Stimulated activated naive B cell treated with anti-CD40 and anti-IgM and Interleukin-4, amounts not matched to agents 10 μg/mL and 1 μg/mL and 100 μg/mL, for 72 hours (primary cell): ENCODE results near the gene TOE1.

Source experiments
- ATAC-seq, 2 donors: fragments of 150-1000 bp; cut with Tn5 transposase; replicated peaks; 2 replicates each; pipeline ENCODE4 v1.10.0; 2021; ENCODE audit warnings: moderate library complexity in 1 of 2
- DNase-seq: peaks from one replicate; pipeline ENCODE4 v3.0.0; 2021
- H3K27ac Mint-ChIP-seq: one replicate; pipeline ENCODE4 v1.8.0; 2022; ENCODE audit warnings: mild to moderate bottlenecking, mixed read lengths
- H3K27me3 Mint-ChIP-seq, 2 donors: one replicate each; pipeline ENCODE4 v1.8.0; 2022; ENCODE audit warnings: mixed read lengths in 2 of 2
- H3K36me3 Mint-ChIP-seq, 2 donors: one replicate each; pipeline ENCODE4 v1.8.0; 2022; ENCODE audit warnings: mixed read lengths in 2 of 2, mild to moderate bottlenecking in 1 of 2
- H3K4me1 Mint-ChIP-seq, 2 donors: one replicate each; pipeline ENCODE4 v1.8.0; 2022; ENCODE audit warnings: mixed read lengths in 2 of 2, mild to moderate bottlenecking in 1 of 2
- H3K4me3 Mint-ChIP-seq, 2 donors: one replicate each; pipeline ENCODE4 v1.8.0; 2022; ENCODE audit warnings: mild to moderate bottlenecking in 2 of 2, mixed read lengths in 2 of 2, moderate library complexity in 1 of 2
- H3K9me3 Mint-ChIP-seq, 2 donors: one replicate each; pipeline ENCODE4 v1.8.0; 2022; ENCODE audit warnings: mixed read lengths in 2 of 2, mild to moderate bottlenecking in 1 of 2

TOE1 gene

GRCh38 chr1:45334308-45335245, 5.4 kb upstream of the TOE1 start:
- Mint-ChIP-seq H3K4me1 (peaks cover 13 to 14% of the 10 kb centered on the region in 2 donors), H3K36me3 (peaks cover 20 to 48% of the 10 kb centered on the region in 2 donors), H3K9me3 (no peaks in the 10 kb centered on the region), H3K4me3 (no peak overlapping the region), H3K27me3 (no peaks in the 10 kb centered on the region), H3K27ac (no peak overlapping the region)
- no peak for ATAC-seq
- no peak for DNase-seq

- no peak for ATAC-seq
- Mint-ChIP-seq H3K4me1 (peaks cover 12 to 14% of the 10 kb centered on the region in 2 donors), H3K27me3 (no peaks in the 10 kb centered on the region)
Measured at GRCh38 chr1:45335855-45336324, 4.1 kb upstream of the TOE1 start.

DNA sequence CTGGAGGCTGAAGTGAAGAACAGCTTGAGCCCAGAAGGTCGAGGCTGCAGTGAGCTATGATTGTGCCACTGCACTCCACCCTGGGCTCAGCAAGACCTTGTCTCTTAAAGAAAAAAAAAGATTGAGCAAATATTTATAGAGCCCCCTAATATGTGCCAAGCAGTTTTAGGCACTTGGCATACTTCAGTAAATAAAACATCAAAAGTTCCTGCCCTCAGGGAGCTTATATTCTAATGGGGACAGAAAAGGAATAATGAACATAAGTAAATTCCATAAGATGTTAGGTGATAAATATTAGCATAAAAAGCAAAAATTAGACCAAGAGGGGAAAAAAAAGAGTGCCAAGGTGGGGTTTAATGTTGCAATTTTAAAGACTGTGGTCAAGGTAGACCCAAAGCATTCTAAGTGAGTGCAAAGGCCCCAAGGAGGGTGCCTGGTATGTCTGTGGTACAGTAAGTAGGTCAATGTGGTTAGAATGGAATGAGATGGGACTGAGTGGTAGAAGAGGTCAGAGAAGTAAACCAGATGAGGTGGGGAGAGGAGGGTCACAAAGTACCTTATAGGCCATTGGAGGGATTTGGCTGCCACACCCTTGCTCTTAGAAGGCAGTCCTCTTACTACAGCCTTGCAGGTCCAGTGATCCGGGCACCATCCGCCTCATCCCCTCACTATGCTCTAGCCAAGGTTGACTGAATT, 2.2 kb upstream of the TOE1 start:
- Mint-ChIP-seq H3K9me3 (no peaks in the 10 kb centered on the region), H3K36me3 (peaks cover 19 to 50% of the 10 kb centered on the region in 2 donors), H3K4me3 (peak overlapping the region in 1 of 2 donors; percentile 97), H3K27me3 (no peaks in the 10 kb centered on the region), H3K4me1 (peaks cover 23 to 27% of the 10 kb centered on the region in 2 donors), H3K27ac (no peak overlapping the region)
- ATAC-seq (no peak), DNase-seq (no peak)

More at GRCh38 chr1:45335855-45336324, 4.1 kb upstream of the TOE1 start:
- Mint-ChIP-seq H3K36me3 (peaks cover 14 to 42% of the 10 kb centered on the region in 2 donors), H3K4me3 (no peak overlapping the region), H3K27ac (peak overlapping the region; percentile 10), H3K9me3 (no peaks in the 10 kb centered on the region)
- DNase-seq: no peak

GRCh38 chr1:45340816-45341466, 971 bp downstream of the TOE1 start:
- Mint-ChIP-seq H3K27me3 (no peaks in the 10 kb centered on the region), H3K9me3 (no peaks in the 10 kb centered on the region), H3K4me1 (peaks cover 16 to 21% of the 10 kb centered on the region in 2 donors), H3K27ac (peak overlapping the region; percentile 99), H3K4me3 (peak overlapping the region; percentile 96 to 97), H3K36me3 (peaks cover 21 to 57% of the 10 kb centered on the region in 2 donors)
- DNase-seq: peak; percentile 15
- peak in 1 of 2 donors; percentile 3 for ATAC-seq

DNA sequence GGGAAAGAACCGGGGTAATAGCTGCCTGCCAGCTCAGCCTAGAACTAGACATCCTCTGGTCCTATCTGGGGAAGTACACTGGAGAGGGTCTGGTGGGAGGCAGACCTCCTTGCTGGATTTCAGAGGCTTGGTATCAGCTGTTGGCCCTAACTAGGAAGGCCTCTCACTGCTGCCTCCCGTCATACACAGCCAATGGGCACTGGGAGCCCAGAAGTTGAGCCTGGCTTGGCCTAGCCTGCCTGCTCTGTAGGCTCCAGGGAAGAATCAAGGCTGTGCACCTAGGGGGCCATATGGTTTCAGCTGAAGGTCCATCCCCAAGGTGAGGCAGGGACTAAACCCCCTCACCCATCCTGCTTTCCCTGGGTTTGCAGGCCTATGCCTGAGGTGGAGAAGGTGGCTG, 4.5 kb downstream of the TOE1 start:
- H3K27me3 Mint-ChIP-seq: no peaks in the 10 kb centered on the region
- peaks cover 16 to 24% of the 10 kb centered on the region in 2 donors for H3K4me1 Mint-ChIP-seq
- peak overlapping the region; percentile 47 for H3K27ac Mint-ChIP-seq
- H3K9me3 Mint-ChIP-seq: no peaks in the 10 kb centered on the region
- H3K4me3 Mint-ChIP-seq: no peak overlapping the region
- ATAC-seq: no peak
- no peak for DNase-seq
- peaks cover 16 to 54% of the 10 kb centered on the region in 2 donors for H3K36me3 Mint-ChIP-seq

DNA sequence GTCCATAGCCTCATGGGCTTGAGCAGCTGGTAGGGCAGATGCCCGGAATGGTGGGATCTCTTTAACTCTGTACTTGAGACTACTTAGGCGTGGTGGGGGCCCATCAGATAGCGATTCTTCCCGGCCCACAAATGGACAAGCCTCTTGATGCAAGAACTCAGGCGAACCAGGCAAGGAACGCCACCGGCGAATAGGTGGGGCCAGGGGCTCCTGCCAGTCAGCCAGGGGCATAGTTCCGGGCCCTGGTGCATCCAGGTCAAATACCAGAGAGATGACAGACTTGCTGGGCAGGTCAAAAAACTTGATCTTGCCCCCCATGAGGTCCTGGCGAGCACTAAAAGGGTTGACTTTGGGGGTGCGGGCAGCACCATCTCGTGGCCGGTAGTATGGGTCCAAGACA, 5.0 kb downstream of the TOE1 start:
- H3K36me3 Mint-ChIP-seq: peaks cover 13 to 51% of the 10 kb centered on the region in 2 donors
- peaks cover 16 to 27% of the 10 kb centered on the region in 2 donors for H3K4me1 Mint-ChIP-seq
- DNase-seq (no peak), ATAC-seq (no peak)
- peak overlapping the region; percentile 47 for H3K27ac Mint-ChIP-seq
- H3K9me3 Mint-ChIP-seq: no peaks in the 10 kb centered on the region
- H3K27me3 Mint-ChIP-seq: no peaks in the 10 kb centered on the region
- no peak overlapping the region for H3K4me3 Mint-ChIP-seq

GRCh38 chr1:45346473-45346872, 6.5 kb downstream of the TOE1 start:
- peaks cover 13 to 20% of the 10 kb centered on the region in 2 donors for H3K4me1 Mint-ChIP-seq
- no peak overlapping the region for H3K4me3 Mint-ChIP-seq
- H3K9me3 Mint-ChIP-seq: no peaks in the 10 kb centered on the region
- no peaks in the 10 kb centered on the region for H3K27me3 Mint-ChIP-seq
- no peak for ATAC-seq
- no peak for DNase-seq
- H3K36me3 Mint-ChIP-seq: peaks cover 11 to 43% of the 10 kb centered on the region in 2 donors
- H3K27ac Mint-ChIP-seq: no peak overlapping the region

- Mint-ChIP-seq H3K27me3 (no peaks in the 10 kb centered on the region), H3K36me3 (peaks cover 5 to 29% of the 10 kb centered on the region in 2 donors), H3K9me3 (no peaks in the 10 kb centered on the region), H3K4me1 (peaks cover 4 to 10% of the 10 kb centered on the region in 2 donors), H3K4me3 (no peak overlapping the region), H3K27ac (no peak overlapping the region)
- ATAC-seq: no peak
- no peak for DNase-seq
Measured at GRCh38 chr1:45348020-45348419, 8.1 kb downstream of the TOE1 start.

GRCh38 chr1:45348609-45348965, 8.6 kb downstream of the TOE1 start:
- ATAC-seq (no peak), DNase-seq (no peak)
- H3K4me1 Mint-ChIP-seq: peaks cover 4 to 10% of the 10 kb centered on the region in 2 donors
- peaks cover 5 to 24% of the 10 kb centered on the region in 2 donors for H3K36me3 Mint-ChIP-seq
- no peaks in the 10 kb centered on the region for H3K9me3 Mint-ChIP-seq
- H3K4me3 Mint-ChIP-seq: no peak overlapping the region
- H3K27me3 Mint-ChIP-seq: no peaks in the 10 kb centered on the region
- H3K27ac Mint-ChIP-seq: no peak overlapping the region

DNA sequence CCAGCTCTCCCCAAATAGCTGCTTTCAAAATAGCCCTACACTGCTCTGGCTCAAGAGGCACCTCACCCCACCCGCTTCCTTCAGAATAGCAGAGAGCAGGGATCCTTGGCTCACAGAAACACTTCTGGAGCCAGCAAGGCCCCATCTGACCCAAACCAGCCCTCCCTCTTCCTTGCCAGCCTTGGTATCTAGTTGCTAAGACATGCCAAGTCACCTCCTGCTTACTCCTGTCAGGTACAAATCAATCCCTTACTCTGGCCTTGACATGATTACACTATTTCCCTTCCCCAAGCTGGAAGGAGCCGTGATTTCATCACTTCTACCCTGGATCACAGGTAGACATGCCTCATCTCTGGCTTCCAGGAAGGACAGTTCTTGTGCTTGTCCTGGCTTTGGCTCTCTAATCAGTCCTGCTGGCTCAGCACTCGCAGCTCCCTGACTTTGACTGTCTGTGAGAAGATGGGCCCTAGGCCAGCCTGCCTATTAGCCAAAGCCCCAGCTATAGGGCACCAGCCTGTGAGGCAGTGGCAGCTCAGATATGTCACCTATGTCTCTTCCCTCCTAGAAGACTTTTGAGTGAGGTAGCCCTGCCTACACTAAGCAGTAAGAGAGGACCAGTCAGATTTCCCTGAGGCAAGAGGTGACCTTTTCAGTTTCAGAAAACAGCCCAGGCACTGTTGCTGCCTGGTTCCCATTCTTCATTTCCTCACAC, 9.2 kb downstream of the TOE1 start:
- ATAC-seq: peak; percentile 68 to 80
- no peaks in the 10 kb centered on the region for H3K27me3 Mint-ChIP-seq
- peaks cover 4 to 10% of the 10 kb centered on the region in 2 donors for H3K4me1 Mint-ChIP-seq
- no peak for DNase-seq
- peaks cover 5 to 23% of the 10 kb centered on the region in 2 donors for H3K36me3 Mint-ChIP-seq
- no peak overlapping the region for H3K4me3 Mint-ChIP-seq
- H3K9me3 Mint-ChIP-seq: no peaks in the 10 kb centered on the region
- H3K27ac Mint-ChIP-seq: peak overlapping the region; percentile 70

- DNase-seq: no peak
- no peaks in the 10 kb centered on the region for H3K27me3 Mint-ChIP-seq
Measured at GRCh38 chr1:45351508-45351907, 11.5 kb downstream of the TOE1 start.

GRCh38 chr1:45353685-45354084, 13.7 kb downstream of the TOE1 start:
- Mint-ChIP-seq H3K4me3 (no peak overlapping the region), H3K4me1 (peaks cover 4 to 10% of the 10 kb centered on the region in 2 donors), H3K27me3 (no peaks in the 10 kb centered on the region), H3K27ac (no peak overlapping the region), H3K9me3 (no peaks in the 10 kb centered on the region), H3K36me3 (no peaks in the 10 kb centered on the region)
- ATAC-seq (no peak), DNase-seq (no peak)

More at GRCh38 chr1:45351508-45351907, 11.5 kb downstream of the TOE1 start:
- no peaks in the 10 kb centered on the region for H3K9me3 Mint-ChIP-seq
- no peak overlapping the region for H3K27ac Mint-ChIP-seq
- no peak for ATAC-seq
- H3K36me3 Mint-ChIP-seq: peaks cover 5% of the 10 kb centered on the region in 2 donors
- H3K4me3 Mint-ChIP-seq: no peak overlapping the region
- H3K4me1 Mint-ChIP-seq: peaks cover 4 to 10% of the 10 kb centered on the region in 2 donors

GRCh38 chr1:45354838-45355237, 14.9 kb downstream of the TOE1 start:
- H3K27me3 Mint-ChIP-seq: no peaks in the 10 kb centered on the region
- no peak overlapping the region for H3K27ac Mint-ChIP-seq
- no peak overlapping the region for H3K4me3 Mint-ChIP-seq
- DNase-seq: no peak
- no peak for ATAC-seq
- peaks cover under 1 to 1% of the 10 kb centered on the region in 2 donors for H3K4me1 Mint-ChIP-seq
- H3K9me3 Mint-ChIP-seq: no peaks in the 10 kb centered on the region
- no peaks in the 10 kb centered on the region for H3K36me3 Mint-ChIP-seq
